ENCODE measurements around the gene EPSTI1.

The EPSTI1 gene

GRCh38 chr13:42970824-42971690 is 21.0 kb downstream of the EPSTI1 start:
- peak; percentile 66 for DNase-seq

GRCh38 chr13:42969565-42970172 is 22.4 kb downstream of the EPSTI1 start:
- peak; percentile 78 for DNase-seq

- DNase-seq, result no peak
These were observed 23.1 kb downstream of the EPSTI1 start for GRCh38 chr13:42968906-42969305.

- no peak for DNase-seq
These were observed 24.4 kb downstream of the EPSTI1 start for GRCh38 chr13:42967660-42968059.

- no peak for DNase-seq
These were observed 26.8 kb downstream of the EPSTI1 start for GRCh38 chr13:42965281-42965680.

- no peak for DNase-seq
These were observed 27.3 kb downstream of the EPSTI1 start for GRCh38 chr13:42964761-42965161.

GRCh38 chr13:42959615-42960014 is 32.4 kb downstream of the EPSTI1 start:
- DNase-seq, result no peak

- DNase-seq, result no peak
These were observed 34.2 kb downstream of the EPSTI1 start for GRCh38 chr13:42957881-42958280.

- no peak for DNase-seq
These were observed 41.9 kb downstream of the EPSTI1 start for GRCh38 chr13:42950181-42950580.

- no peak for DNase-seq
These were observed 44.1 kb downstream of the EPSTI1 start for GRCh38 chr13:42947925-42948324.

GRCh38 chr13:42946927-42947326 is 45.1 kb downstream of the EPSTI1 start:
- DNase-seq, result no peak

- no peak for DNase-seq
These were observed 62.0 kb downstream of the EPSTI1 start for GRCh38 chr13:42929886-42930535.

- no peak for DNase-seq
These were observed 65.5 kb downstream of the EPSTI1 start for GRCh38 chr13:42926555-42926954.

GRCh38 chr13:42926043-42926442 is 66.0 kb downstream of the EPSTI1 start:
- DNase-seq, result no peak

- DNase-seq, result no peak
These were observed 66.4 kb downstream of the EPSTI1 start for GRCh38 chr13:42925626-42926025.

- DNase-seq, result no peak
These were observed 67.7 kb downstream of the EPSTI1 start for GRCh38 chr13:42924344-42924743.

GRCh38 chr13:42907745-42908144 is 84.3 kb downstream of the EPSTI1 start:
- DNase-seq, result no peak

- no peak for DNase-seq
These were observed 85.8 kb downstream of the EPSTI1 start for GRCh38 chr13:42906257-42906656.

- no peak for DNase-seq
These were observed 86.5 kb downstream of the EPSTI1 start for GRCh38 chr13:42905579-42905978.

GRCh38 chr13:42899266-42899665 is 92.8 kb downstream of the EPSTI1 start:
- DNase-seq, result no peak

GRCh38 chr13:42895776-42896175 is 96.3 kb downstream of the EPSTI1 start:
- DNase-seq, result no peak

- DNase-seq, result no peak
These were observed 97.2 kb downstream of the EPSTI1 start for GRCh38 chr13:42894765-42895243.

GRCh38 chr13:42893214-42893671 is 98.8 kb downstream of the EPSTI1 start:
- DNase-seq, result no peak

- no peak for DNase-seq
These were observed 99.3 kb downstream of the EPSTI1 start for GRCh38 chr13:42892760-42893159.
